Amniotic stem cell (primary cell): ENCODE data around the gene MBD2.
"Not testable (repeated sequence)": the region's sequence is repeated elsewhere in the genome, so short reads cannot be mapped to it uniquely, and the experiment has no call there.

ENCODE experiments used
- DNase-seq: peaks from one replicate; lab custom pipeline; 2025; lab: John Stamatoyannopoulos, UW

MBD2 gene

DNA sequence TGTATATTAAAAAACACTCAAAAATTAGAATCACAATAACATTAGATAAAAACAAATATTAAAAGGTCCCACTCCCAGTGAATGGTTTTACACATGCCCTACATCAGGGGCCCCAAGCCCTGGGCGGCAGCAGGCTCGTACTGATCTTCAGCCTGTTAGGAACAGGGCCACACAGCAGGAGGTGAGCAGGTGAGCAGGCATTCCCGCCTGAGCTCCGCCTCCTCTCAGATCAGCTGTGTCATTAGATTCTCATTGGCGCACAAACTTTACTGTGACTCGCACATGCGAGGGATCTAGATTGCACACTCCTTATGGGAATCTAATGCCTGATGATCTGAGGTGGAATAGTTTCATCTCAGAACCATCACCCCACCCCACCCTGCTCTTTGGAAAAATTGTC, 74.2 kb downstream of the MBD2 start:
- no peak for DNase-seq

DNA sequence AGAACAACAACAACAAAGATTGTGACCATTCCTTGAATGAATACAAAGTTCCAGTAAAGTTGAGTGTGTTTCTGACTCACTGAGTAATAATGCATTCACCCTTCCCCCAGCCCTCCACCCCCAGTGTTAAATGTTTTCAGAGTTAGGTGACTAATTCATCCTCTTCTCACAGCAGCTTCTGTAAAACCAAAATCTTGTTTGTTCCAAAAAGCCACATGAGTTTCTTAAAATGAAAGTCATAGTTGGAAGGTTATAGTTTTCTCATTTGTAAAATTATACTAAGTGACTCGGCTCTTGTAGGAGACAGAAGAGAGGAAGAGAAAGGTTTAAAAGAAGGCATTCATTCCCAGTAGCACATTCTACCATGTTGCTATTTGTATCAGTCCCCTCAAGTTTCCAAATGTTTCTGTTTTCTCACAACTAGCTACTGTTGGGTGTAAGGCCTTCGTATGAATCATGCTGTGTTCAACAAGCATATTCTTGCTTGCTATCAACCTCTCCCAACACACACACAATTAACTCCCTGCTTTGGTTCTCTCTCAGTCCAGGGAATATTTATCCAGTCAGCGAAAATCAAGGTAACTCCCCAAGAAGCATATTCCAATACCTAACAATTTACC, 75.3 kb downstream of the MBD2 start:
- DNase-seq: peak; percentile 65

DNA sequence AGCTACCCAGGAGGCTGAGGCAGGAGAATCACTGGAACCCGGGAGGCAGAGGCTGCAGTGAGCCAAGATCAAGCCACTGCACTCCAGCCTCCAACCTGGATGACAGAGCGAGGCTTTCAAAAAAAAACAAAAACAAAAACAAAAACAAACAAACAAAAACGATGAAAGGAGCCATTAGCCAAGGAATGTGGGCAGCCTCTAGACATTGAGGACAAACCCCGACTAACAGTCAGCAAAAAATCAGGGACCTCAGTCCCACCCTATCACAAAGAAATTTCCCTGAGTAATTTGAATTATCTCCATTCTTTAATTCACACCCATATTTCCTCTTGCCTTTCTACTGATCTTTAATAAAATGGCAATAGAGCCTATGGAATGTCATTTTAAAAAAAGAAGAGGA, 75.8 kb downstream of the MBD2 start:
- DNase-seq: no peak

DNA sequence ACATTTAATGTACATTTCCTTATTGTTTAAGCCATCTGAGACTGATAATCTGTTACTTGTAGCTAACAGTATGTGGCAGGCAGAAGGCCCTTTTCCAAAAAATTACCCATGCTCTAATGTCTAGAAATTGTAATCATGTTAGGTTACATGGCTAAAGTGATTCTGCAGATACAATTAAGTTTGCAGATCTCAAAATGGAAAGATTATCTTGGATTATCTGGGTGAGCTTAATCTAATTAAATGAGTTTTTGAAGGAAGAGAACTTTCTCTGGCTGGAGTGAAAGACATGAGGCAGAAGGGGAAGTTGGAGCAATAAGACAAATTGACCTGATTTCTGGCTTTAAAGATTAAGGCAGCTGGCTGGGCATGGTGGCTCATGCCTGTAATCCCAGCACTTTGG, 76.3 kb downstream of the MBD2 start:
- DNase-seq: no peak

DNA sequence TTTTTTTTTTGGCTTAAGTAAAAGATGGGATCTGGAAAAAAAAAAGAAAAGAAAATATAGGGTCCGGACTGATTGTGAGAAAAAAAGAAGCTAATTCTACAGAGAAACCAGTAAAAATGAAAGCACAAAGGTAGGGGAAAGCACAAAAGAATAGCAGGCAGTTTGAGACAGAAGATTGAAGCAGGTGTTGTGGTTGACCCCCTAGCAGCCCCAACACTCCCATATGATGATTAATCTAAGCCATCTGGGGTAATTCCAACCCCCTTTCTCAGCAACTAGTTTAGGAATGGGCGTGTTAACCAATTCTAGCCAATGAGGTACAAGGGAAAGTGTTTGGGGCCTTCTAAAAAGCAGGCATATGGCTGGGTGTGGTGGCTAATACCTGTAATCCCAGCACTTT, 77.0 kb downstream of the MBD2 start:
- no peak for DNase-seq

DNA sequence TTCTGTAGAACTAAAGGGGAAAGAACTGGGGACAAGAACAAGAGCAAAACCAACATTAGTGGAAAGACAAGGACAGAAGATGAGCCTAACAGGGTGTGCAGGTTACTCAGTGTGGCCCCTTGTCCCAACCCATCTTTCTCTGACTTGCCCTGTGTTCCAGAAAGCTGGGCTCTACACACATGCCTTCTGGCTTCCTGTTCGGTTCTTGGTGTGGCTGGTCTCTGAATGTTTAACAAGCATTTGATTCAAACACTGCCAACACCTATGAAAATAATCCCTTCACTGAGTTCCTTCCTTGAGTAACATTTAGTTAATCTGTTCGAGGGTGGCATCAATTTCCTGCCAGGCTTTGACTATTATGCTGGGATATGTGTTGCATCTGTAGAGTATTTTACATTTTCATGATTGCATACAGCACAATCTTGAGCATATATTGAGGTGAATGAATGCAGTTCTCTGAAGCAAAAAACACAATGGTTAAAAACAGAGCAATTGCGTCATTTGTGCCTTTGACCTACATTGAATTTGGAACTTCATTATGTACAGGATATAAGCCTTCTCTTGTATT, 83.3 kb downstream of the MBD2 start:
- DNase-seq: no peak

DNA sequence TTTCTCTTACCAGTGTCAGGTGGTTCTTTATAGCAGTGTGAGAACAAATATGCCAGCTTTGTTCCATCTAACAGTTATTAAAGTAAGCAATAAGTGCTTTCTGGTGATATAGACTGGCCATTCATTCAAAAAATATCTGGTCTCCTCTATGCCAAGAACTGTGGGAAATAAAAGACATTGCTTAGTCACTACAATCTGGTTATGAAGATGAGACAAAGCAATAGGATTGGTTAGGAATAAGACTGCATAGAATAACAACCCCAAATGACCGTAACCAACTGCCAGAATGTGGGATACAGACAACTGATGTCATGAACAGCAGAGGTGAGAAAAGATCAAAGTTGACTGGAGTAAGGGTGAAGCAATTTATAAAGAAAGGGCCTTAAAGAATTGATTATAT, 83.8 kb downstream of the MBD2 start:
- DNase-seq: no peak

DNA sequence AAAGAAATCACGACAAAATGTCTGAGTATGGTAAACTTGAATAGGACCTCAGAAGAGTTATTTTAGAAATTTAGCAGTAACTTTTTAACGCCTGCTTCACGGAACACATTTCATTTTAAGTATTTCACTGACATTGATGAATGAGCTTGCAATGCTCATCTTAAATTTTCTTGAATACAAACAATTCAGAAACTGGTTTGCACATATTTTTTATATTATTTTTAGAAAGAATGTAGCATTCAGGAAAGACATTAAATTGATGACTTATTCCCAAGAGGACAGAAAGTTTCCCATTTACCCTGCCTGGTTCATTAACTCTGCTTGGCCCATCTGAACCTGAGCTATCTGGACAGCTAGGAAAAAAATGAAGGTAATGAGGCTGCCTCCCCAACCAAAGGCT, 89.3 kb downstream of the MBD2 start:
- DNase-seq: no peak

DNA sequence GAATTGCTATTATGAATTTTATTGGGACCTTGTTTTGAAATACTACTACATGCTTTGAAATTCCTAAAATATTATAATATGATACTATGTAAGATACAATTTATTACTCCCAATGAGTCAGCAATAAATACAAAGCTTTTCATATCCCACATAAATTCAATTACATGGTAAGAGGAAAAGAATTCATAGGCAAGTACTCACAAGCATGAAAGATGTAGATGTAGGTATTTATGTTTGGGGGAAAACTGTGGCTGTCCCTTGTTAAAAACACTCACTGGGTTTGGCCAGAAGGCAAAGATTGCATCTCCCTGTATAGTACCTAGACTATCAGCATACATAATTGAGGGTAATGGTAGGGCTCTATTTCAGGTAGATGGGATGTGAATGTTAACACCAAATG, 90.4 kb downstream of the MBD2 start:
- no peak for DNase-seq

DNA sequence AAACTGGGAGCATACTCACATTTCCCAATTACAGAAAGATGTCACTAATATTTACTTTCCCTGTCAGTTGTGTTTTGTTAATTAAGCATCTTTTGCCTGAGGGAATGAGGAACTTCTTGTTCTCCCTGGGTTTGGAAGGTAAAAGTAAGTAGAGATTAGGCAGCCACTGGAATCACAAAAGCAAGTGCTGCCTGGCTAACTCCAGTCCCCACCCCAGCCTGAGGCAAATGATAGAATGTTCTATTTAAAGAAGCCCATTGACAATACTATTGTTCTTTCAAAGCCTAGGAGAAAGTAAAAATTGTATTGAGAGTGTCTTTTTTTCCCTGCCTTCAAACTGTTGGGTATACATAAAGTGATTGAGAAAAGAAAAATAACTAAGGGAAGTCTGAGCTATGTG, 93.8 kb downstream of the MBD2 start:
- DNase-seq: no peak

DNA sequence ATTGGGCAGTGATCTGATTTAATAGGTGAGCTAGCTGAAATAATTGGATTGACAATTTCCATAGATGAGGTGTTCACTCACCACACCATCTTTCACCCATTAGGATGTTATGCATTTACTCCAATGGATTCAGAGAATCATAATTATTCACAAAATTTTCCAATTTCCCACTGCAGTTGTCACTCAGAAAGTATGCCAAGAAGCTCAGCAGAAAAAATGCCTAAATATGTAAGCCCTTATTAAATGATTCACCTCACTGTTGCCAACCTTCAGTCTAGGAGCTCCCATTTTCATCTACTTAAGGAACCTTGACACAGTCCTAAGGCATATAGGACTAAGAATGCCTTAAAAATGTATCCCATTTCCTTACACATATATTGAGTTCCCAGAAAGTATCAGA, 94.3 kb downstream of the MBD2 start:
- no peak for DNase-seq

DNA sequence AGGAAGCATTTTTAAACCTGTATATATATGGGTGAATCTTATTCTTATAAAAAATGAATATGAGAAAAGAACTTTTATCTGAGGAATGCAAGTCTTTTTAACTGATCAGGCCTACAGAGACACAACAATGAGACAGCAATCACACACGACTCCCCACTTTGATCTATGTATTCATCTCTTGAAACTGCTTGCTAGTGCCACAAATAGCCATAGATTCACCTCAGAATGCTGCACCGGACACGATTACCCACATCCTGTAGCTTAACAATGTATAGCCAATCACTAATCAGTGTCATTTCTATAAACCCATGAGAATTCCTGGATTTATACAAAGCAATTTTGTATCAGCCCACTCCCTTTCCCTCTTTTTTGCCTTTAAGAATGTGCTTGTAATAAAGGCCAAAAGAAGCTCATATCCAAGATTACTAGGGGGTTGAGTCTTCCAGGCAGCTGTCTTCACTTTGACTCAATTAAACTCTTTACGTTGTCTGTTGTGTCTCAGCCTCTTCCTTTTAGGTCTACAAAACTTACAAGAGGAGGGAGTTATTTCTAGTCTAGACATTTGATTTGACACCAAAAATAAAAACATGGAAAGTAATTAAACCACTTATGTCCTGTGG, 94.9 kb downstream of the MBD2 start:
- DNase-seq: no peak

DNA sequence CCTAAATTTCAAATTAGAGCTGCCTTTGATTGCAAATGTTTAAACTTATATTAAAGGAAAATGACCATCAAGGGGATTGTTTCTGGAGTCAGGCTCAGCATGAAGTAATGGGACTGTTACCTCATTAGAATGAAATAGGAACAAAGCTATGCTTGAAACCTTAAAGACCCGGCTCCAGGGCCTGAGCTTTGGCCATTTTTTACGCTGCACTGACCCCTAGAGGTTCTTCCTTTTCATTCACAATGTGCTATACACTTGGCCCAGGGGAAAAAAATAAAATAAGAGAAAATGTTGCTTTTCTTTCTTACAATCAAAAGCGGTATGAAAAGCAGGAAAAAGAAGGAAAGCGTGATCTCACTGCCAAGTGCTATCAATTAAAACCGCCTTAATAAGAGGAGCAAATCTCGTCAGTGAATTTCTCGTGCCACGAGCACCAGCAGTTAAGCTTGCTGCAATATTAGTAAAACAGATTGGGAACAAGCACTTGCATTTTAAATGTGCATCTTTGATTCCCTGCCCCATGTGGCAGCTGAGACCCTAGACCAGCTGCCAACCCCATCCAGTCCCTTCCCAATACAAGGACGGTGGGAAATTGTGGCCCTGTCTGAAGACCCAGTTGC, 96.6 kb downstream of the MBD2 start:
- DNase-seq: peak; percentile 54

DNA sequence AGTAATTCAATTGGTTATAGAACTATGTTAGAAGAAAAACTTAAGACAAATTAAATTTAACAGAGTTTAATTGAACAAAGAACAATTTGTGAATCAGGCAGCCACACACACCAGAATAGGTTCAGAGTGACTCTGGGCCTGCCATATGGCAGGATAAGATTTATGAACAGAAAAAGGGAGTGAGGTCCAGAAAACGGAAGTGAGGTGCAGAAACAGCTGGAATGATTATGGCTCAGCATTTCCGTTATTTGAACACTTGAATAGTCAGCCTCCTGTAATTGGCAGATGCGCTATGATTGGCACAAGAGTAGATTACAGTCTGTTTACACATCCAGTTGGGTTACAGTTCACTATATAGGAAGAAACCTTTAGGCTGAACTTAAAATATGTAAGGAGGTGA, 99.0 kb downstream of the MBD2 start:
- DNase-seq: no peak

DNA sequence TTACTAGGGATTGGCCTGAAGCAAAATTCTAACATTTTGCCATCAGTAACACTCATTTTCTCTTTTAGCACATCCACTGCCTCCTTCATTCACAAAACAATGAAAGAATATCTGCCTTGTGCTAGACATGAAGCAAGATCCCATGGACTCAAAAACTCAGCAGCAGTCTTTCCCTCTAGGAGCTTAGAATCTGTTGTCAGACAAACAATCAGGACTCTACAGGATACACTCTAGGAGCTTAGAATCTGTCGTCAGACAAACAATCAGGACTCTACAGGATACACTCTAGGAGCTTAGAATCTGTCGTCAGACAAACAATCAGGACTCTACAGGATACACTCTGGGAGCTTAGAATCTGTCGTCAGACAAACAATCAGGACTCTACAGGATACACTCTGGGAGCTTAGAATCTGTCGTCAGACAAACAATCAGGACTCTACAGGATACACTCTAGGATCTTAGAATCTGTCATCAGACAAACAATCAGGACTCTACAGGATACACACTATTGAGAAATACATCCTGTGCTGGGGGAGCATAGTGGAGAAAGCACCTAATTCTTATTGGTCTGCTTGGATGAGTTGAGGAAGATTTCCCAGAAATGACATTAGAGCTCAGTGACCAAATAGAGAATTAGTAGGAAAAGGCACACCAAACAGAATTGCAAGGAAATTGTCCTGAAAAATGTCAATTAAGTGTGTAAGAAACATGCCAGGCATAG, 100.6 kb downstream of the MBD2 start:
- not testable (repeated sequence) for DNase-seq

DNA sequence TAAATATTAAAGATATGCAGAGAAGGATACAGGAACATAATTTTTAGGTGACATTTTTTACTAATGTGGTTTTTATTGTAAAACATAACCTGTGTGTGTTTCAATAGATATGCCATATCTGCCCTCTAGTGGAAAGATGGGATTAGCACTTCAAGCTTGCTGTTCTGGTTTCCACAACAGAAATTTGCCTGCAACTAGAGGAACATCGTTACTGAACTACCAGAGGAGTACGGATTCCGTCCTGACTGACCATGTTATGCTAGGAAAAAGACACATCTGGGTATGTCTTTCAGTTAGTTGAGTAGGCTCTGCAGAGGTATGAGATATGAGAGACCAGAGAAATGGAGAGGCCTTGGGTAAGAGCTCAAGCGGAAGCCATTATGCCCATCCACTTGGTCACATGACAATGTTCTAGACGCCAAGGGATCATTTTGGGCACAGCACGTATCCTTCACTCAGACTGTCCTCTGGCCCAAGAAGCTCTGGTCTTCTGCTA, 104.9 kb downstream of the MBD2 start:
- peak; percentile 19 for DNase-seq

DNA sequence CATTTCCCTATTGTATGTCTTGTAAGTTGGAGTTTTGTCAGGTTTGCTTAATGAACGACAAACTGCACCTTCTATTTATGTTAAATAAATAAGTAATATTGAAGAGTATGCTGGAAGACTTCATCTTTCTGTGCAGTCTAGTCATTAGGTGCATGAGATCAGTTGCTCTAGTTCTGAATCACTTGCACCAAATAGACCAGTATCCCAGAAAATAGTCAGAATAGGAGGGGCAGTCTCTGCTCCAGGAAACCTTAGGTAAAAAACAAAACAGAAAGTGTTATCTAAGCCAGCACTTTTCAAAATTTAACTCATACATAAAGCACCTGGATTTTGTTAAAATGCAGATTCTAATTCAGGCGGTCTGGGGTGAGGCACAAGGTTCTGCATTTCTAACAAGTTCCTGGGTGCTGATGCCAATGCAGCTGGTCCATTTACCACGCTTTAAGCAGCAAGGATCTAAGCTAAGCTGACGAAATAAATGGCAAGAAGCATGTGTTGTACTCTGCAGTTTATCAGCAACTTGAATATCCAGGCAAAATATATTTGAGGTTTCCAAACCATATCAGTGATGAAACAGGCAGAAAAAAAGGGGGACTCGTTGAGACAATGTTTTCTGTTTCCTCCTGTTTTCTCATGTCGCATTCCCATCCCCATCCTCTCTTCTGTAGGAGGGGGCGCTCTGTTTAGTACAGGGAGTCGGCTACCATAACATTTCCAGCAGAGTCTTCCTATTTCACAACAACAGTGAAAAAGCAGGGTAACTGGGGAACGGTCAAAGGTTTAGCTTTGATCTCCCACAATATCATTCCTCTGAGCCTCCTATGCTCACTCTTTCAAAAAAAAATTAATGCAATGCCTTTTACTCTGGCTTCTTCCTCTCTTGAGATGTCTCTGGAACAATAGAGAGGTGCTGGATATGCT, 106.4 kb downstream of the MBD2 start:
- DNase-seq: no peak

DNA sequence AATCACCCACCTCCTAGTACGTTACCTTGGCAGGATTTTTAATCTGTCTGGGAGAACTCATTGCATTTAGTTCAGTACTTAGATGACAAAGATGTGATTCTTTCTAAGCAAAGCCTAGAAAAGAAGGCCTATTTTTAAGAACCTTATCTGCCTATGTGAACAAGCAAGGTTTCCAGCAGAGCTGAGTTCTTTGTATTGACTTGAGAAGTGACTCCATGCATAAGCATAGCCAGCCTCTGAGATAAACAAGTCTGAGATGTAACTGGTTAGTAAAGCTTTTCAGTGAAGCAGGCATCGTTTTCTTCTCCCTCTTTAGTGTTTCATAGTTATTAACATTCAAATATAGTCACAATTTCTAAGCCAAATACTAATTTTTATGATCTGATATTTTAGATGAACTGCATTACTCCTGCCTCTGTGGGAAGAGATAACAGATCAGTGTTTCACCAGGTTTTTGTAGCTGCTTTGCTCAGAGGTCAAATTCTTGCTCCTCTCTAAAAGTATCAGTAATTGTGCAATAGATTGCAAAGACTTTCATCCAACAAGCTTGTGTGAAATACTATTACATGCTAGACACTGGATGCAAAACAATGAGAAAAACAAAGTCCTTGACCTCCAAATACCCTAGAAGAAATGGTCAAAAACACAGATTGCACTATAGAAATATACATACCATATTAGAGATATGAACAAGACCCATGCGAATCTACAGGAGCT, 107.8 kb downstream of the MBD2 start:
- no peak for DNase-seq

DNA sequence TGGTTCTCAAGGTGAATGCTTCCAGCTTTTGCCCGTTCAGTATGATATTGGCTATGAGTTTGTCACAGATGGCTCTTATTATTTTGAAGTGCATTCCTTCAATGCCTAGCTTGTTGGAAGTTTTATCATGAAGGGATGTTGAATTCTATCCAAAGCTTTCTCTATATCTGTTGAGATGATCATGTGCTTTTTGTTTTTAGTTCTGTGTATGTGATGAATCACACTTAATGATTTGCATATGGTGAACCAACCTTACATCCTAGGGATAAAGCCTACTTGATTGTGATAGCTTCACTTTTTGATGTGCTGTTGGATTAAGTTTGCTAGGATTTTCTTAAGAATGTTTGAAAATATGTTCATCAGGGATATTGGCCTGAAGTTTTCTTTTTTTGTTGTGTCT, 112.1 kb downstream of the MBD2 start:
- DNase-seq: peak; percentile 32

DNA sequence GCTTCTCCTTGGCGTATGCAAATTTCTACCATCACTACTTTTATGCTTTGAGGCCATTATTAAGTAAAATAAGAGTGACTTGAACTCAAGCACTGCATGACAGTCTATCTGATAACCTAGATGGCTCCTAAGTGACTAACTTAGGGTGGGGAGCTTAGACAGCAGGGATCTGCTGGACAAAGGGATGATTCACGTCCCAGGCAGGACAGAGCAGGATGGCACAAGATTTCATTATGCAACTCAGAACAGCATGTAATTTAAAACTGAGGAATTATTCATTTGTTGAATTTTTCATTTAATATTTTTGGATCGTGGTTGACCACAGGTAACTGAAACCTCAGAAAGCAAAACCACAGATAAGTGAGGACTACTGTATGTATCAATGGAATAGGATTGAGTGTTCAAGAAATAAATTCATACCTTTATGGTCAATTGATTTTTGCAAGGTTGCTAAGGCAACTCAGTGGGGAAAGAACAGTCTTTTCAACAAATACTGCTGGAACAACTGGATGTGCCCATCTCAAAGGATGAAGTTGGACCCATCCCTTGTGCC, 115.3 kb downstream of the MBD2 start:
- DNase-seq: no peak

DNA sequence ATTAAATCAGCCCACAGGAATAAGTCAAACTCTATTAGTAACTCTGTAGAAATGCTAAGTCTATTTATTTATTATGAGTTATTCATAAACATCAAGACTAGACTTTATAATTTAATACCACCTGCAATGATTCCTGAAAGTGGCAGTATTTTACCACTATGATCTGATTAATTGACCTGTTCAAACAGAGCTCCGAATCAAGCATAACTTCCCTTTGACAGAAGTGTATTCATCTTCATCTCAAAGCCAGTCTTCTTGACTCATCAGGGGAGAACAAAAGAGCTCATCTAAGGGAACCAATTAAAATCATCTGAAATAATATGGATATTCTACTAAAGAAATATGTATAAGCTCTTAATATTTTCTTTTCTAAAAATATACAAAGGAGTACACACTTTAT, 122.3 kb downstream of the MBD2 start:
- no peak for DNase-seq
